AG08396 (cell line): Measurements from ENCODE around the gene IRS1.

Experiments
- DNase-seq: peaks from one replicate; pipeline ENCODE4 v3.0.0; 2012; ENCODE audit warnings: low spot score, mixed read lengths

Gene IRS1

DNA sequence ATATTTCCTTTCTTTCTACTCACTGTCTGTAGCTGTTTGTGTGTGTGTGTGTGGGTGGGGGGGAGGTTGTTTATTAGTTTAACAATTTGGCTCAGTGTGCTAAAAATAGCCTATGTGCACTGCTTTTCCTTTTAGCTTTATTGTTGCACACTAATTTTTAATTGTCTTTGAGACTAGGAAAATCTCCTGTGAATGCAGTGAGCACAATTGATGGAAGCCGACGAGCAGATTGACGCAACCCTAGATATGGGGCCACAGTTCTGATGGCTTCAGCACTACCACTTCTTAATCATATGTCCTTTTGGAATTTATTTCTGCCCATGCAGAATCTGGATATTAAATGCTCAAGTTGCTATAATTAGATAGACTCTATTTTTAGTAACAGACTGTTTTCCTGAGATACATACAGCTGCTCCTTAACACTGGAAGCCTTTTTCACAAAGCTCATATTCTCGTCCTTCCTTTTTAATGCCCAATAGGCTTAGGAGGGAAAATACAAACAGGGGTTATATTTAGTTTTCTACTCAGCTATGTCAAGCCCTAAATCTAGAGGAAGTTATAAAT, 109.1 kb downstream of the IRS1 start:
- DNase-seq, result no peak

DNA sequence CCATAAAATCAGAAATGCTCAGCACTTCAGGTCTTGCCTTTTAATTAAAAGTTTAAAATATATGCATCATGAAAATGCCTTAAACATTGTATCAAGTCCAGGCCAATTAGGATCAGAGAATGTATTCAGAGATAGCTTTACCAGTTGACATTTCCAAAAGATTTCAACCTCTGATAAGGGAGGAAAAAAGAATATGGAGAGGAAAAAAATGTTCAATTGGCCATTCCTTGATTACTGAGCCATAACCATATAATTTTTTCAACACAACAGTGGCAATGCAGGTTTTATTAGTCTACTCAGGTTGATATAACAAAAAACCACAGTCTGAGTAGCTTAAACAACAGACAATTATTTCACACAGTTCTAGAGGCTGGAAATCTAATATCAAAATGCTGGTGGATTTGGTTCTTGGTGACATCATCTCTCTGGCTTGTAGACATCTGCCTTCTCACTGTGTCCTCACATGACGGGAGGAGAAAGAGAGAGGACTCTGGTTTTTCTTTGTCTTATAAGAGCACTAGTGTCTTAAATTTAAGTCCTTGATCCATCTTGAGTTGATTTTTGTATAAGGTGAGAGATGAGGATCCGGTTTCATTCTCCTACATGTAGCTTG, 111.9 kb downstream of the IRS1 start:
- no peak for DNase-seq

DNA sequence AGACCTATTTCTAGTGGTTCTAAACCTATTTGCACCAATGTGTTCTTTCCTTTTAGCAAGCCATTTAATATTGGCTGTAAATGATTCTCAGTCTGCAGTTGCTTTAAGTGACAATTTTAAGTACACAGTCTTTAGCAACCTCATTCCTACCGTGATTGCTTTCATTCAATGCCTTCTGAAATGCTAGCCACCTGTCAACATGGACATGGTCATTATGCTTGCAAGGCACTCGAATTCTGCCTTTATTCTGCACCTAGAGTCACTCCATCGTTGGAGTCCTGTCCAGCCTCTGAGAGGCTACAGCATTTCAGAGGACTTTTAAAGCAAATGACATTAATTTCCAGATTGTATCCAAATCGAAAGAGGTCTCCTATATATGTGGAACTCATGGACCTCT, 115.1 kb downstream of the IRS1 start:
- no peak for DNase-seq

DNA sequence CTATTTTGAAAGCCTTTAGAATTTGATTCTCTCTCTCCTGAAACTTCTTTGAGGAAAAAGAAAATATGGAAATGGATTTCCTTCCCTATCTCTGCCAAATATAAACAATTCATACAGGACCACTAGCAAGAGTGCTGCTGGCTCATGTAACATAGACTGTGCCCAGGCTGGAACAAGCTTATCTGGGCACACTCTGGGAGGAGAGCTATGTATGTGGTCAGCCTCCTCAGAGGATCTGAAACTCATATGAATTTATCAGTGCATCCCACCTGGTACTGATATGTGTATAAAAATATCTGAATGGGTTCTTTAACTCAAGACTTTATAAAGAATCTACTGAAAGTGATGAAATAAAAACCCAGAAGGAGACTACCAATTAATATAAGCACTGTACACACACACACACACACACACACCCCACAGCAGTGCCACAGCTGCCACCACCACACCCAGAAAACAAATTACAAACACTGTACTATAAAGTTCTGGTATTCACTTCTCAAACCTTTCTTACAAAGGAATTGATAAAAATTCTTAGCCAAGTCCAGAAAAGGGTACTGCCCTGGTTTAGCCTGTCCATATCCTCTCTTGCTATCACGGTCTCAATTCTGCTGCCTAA, 115.6 kb downstream of the IRS1 start:
- DNase-seq, result no peak

GRCh38 chr2:226683196-226683595, 116.4 kb downstream of the IRS1 start:
- peak; percentile 18 for DNase-seq
